Endothelial cell of umbilical vein (primary cell): Measurements from ENCODE around the gene FUT7. TPM values are rescaled to one million over a fixed set of nuclear protein-coding genes. Genes with fewer than 3 reads are reported as not detected.

Source experiments
- BruUV-seq: library from RNA; stranded (reverse); fragments of 400-500 nt; replicated peaks from 2 replicates; lab custom pipeline; 2021; lab: Mats Ljungman, UMichigan
- CTCF ChIA-PET: fragments of 300-600, 350-600 bp; sonication (Branson Sonifier 250); formaldehyde crosslinking; loops from one replicate; lab custom pipeline; 2021; ENCODE audit warnings: antibody characterized with exemption, inconsistent platforms; lab: Charles Lee
- POLR2A ChIA-PET: fragments of 300-600, 350-600 bp; sonication (Branson Sonifier 250); formaldehyde crosslinking; loops from one replicate; lab custom pipeline; 2021; ENCODE audit warnings: antibody characterized with exemption, inconsistent platforms; lab: Charles Lee
- DNase-seq: peaks from one replicate; pipeline ENCODE4 v3.0.0-alpha.2; 2011; ENCODE audit warnings: low read depth, low spot score
- FAIRE-seq: peaks from 2 replicates; lab custom pipeline; 2011; peaks lifted over from hg19 to GRCh38; lab: Jason Lieb, UNC
- H2AFZ ChIP-seq: 2 replicates; pipeline ENCODE4 v1.6.0; 2012; ENCODE audit warnings: low read depth, low read length, control low read depth, inconsistent platforms
- H3K27ac ChIP-seq: 2 replicates; pipeline ENCODE4 v1.5.1; 2011; ENCODE audit warnings: low read depth, mild to moderate bottlenecking, control low read depth, low read length, moderate library complexity; ENCODE audit not compliant: insufficient read depth
- H3K27me3 ChIP-seq, 2 experiments: 2 replicates each; pipeline versions ENCODE4 v1.6.0 to v1.6.1; 2011; ENCODE audit warnings: low read length in 2 of 2, mixed read lengths in 1 of 2; ENCODE audit not compliant: control insufficient read depth in 2 of 2, insufficient read depth in 2 of 2
- H3K36me3 ChIP-seq, 2 experiments: 2 replicates in 1 of 2; 3 replicates in 1 of 2; pipeline ENCODE4 v1.5.1; 2011; ENCODE audit warnings: low read length in 2 of 2, mild to moderate bottlenecking in 1 of 2, moderate library complexity in 1 of 2; ENCODE audit not compliant: control insufficient read depth in 2 of 2, insufficient read depth in 2 of 2; ENCODE audit errors: extremely low read depth in 1 of 2
- H3K4me1 ChIP-seq: 3 replicates; pipeline ENCODE4 v1.5.1; 2011; ENCODE audit warnings: mild to moderate bottlenecking, low read length; ENCODE audit not compliant: control insufficient read depth, insufficient read depth; ENCODE audit errors: extremely low read depth
- H3K4me2 ChIP-seq: 2 replicates; pipeline ENCODE4 v1.6.1; 2011; ENCODE audit warnings: low read length, control low read depth, mixed read lengths; ENCODE audit not compliant: insufficient read depth
- H3K4me3 ChIP-seq, 3 experiments: fragments of 200-600 bp in 1 of 3; sonication (generic), shearing (Covaris generic) in 1 of 3; replicated peaks in 1 of 3; 2 replicates each; pipeline ENCODE4 v1.5.1; 2011 to 2016; ENCODE audit warnings: control low read depth in 3 of 3, low read length in 3 of 3, mild to moderate bottlenecking in 2 of 3, inconsistent platforms in 1 of 3, low read depth in 1 of 3, moderate library complexity in 1 of 3; ENCODE audit not compliant: insufficient read depth in 1 of 3
- H3K79me2 ChIP-seq: 2 replicates; pipeline ENCODE4 v1.6.0; 2012; ENCODE audit warnings: low read length, inconsistent platforms; ENCODE audit not compliant: control insufficient read depth, insufficient read depth
- H3K9ac ChIP-seq: replicated peaks from 2 replicates; pipeline ENCODE3; 2011; ENCODE audit warnings: low read length, control low read depth; ENCODE audit not compliant: insufficient read depth; ENCODE audit errors: extremely low read depth
- H3K9me1 ChIP-seq: replicated peaks from 3 replicates; pipeline ENCODE4 v1.6.0; 2011; ENCODE audit warnings: mild to moderate bottlenecking, low read length; ENCODE audit not compliant: control insufficient read depth, insufficient read depth; ENCODE audit errors: extremely low read depth
- H3K9me3 ChIP-seq: replicated peaks from 2 replicates; pipeline ENCODE4 v1.5.1; 2012; ENCODE audit warnings: low read length, inconsistent platforms; ENCODE audit not compliant: control insufficient read depth, insufficient read depth
- H4K20me1 ChIP-seq: replicated peaks from 2 replicates; pipeline ENCODE3; 2011; ENCODE audit warnings: mild to moderate bottlenecking, low read length; ENCODE audit not compliant: control insufficient read depth, insufficient read depth; ENCODE audit errors: extremely low read depth
- EZH2 ChIP-seq: IDR thresholded peaks from 2 replicates; pipeline ENCODE4 v1.6.1; 2012; ENCODE audit warnings: borderline replicate concordance, low read depth, mild to moderate bottlenecking, moderate library complexity, low read length, inconsistent platforms; ENCODE audit not compliant: severe bottlenecking
- FOS ChIP-seq: IDR thresholded peaks from 2 replicates; pipeline ENCODE4 v1.6.1; 2011; ENCODE audit warnings: mild to moderate bottlenecking, low read length, moderate library complexity, borderline replicate concordance; ENCODE audit not compliant: insufficient read depth
- GATA2 ChIP-seq: IDR thresholded peaks from 2 replicates; pipeline ENCODE4 v1.7.0; 2011; ENCODE audit warnings: low read depth, mild to moderate bottlenecking, moderate library complexity, mixed read lengths, low read length; ENCODE audit not compliant: insufficient read length, insufficient read depth
- JUN ChIP-seq: IDR thresholded peaks from 2 replicates; pipeline ENCODE4 v1.6.1; 2011; ENCODE audit warnings: borderline replicate concordance, low read depth; ENCODE audit not compliant: insufficient read length, insufficient read depth
- MYC ChIP-seq: IDR thresholded peaks from one replicate; pipeline ENCODE4 v1.6.1; 2011; ENCODE audit warnings: mild to moderate bottlenecking, low read depth, low read length
- POLR2A ChIP-seq: IDR thresholded peaks from 2 replicates; pipeline ENCODE4 v1.6.1; 2012; ENCODE audit warnings: low read depth, mild to moderate bottlenecking, control low read depth, low read length
- POLR2AphosphoS5 ChIP-seq: IDR thresholded peaks from 2 replicates; pipeline ENCODE4 v1.6.1; 2012; ENCODE audit warnings: low read depth, mild to moderate bottlenecking, control low read depth, low read length, moderate library complexity; ENCODE audit not compliant: insufficient read depth
- dilution Hi-C: fragments of 300-500 bp; cut with MboI; formaldehyde crosslinking; loops from one replicate; pipeline ENCODE4 v1.15.0; 2019; ENCODE audit warnings: low sequenced_read_pairs; ENCODE audit not compliant: extremely low pct_ligation_motif_present
- intact Hi-C: fragments of 100-400 bp; cut with micrococcal nuclease; formaldehyde crosslinking; loops from one replicate; pipeline ENCODE4 v1.10.0; 2022
- polyA plus RNA-seq, 4 experiments: library from polyadenylated mRNA; depleted of rRNA in 3 of 4; stranded (reverse) in 3 of 4; unstranded in 1 of 4; fragments of >200 nt; gene quantifications; 2 replicates each; pipeline versions ENCODE4 v1.2.1 to v1.2.3, GENCODE V29; 2011 to 2012; ENCODE audit warnings: missing spikeins in 1 of 4
- total RNA-seq: library from RNA; stranded (reverse); gene quantifications from 2 replicates; pipeline ENCODE4 v1.2.3, GENCODE V29; 2021
- TF ChIP-seq, protein P1 (sequence below), 2 donors: IDR thresholded peaks; 1 replicate in 1 of 2; 2 replicates in 1 of 2; pipeline ENCODE4 v1.5.1; 2011; ENCODE audit warnings: low read length in 2 of 2, mild to moderate bottlenecking in 2 of 2, moderate library complexity in 2 of 2, control low read depth in 1 of 2, inconsistent platforms in 1 of 2, low read depth in 1 of 2; ENCODE audit not compliant: insufficient read depth in 1 of 2; ENCODE audit errors: extremely low read depth in 1 of 2
- TF ChIP-seq, protein P2 (sequence below): IDR thresholded peaks from 2 replicates; pipeline ENCODE4 v1.6.1; 2011; ENCODE audit not compliant: insufficient read depth, insufficient read length

The FUT7 gene
- total and polyA plus RNA-seq, 2 donors (not counting 3 experiments of a cell fraction or from before 2014, with no cell fraction given), result not detected

- H3K9me3 ChIP-seq, result no peaks in the 10 kb centered on the region
- H4K20me1 ChIP-seq, result no peaks in the 10 kb centered on the region
- FAIRE-seq (no peak), DNase-seq (no peak)
- no peaks in the 10 kb centered on the region for H3K9me1 ChIP-seq
- intact Hi-C loops, result no loop called here
- POLR2A ChIA-PET, result no interaction called here
- H3K27me3 ChIP-seq, result no peaks in the 10 kb centered on the region
- H3K4me2 ChIP-seq, result no peak overlapping the region
- H3K79me2 ChIP-seq, result peaks cover 9% of the 10 kb centered on the region
- H3K4me3 ChIP-seq, result no peak overlapping the region
- BruUV-seq, result no TSS peak
- no peak overlapping the region for H3K9ac ChIP-seq
- peaks cover 5% of the 10 kb centered on the region for H3K4me1 ChIP-seq
- dilution Hi-C loops, result no loop called here
- TF ChIP-seq JUN (no peak), GATA2 (no peak), POLR2A (no peak), EZH2 (no peak), FOS (no peak), MYC (no peak), POLR2AphosphoS5 (no peak)
- TF ChIP-seq, protein P1, sequence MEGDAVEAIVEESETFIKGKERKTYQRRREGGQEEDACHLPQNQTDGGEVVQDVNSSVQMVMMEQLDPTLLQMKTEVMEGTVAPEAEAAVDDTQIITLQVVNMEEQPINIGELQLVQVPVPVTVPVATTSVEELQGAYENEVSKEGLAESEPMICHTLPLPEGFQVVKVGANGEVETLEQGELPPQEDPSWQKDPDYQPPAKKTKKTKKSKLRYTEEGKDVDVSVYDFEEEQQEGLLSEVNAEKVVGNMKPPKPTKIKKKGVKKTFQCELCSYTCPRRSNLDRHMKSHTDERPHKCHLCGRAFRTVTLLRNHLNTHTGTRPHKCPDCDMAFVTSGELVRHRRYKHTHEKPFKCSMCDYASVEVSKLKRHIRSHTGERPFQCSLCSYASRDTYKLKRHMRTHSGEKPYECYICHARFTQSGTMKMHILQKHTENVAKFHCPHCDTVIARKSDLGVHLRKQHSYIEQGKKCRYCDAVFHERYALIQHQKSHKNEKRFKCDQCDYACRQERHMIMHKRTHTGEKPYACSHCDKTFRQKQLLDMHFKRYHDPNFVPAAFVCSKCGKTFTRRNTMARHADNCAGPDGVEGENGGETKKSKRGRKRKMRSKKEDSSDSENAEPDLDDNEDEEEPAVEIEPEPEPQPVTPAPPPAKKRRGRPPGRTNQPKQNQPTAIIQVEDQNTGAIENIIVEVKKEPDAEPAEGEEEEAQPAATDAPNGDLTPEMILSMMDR (IDR thresholded peaks at IDR 0.05; ENCODE audit: extremely low read depth in 1 of 2, insufficient read depth in 1 of 2, low read depth in 1 of 2, low read length in 2 of 2), result no peak
- TF ChIP-seq, protein P2, sequence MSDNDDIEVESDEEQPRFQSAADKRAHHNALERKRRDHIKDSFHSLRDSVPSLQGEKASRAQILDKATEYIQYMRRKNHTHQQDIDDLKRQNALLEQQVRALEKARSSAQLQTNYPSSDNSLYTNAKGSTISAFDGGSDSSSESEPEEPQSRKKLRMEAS, result no peak
- no peak overlapping the region for H2AFZ ChIP-seq
- no peak overlapping the region for H3K27ac ChIP-seq
- CTCF ChIA-PET, result interaction anchor here (0.8 to 8.0 kb wide), 4 partner anchors 17 to 171 kb away, joined by 3 to 152 read pairs (median 22); partner anchors contain the start of gene NPDC1
- H3K36me3 ChIP-seq, result no peaks in the 10 kb centered on the region
Observed at GRCh38 chr9:137065336-137065967, 33.6 kb upstream of the FUT7 start.
